Measurements from ENCODE around the gene MAP2K1. TPM values are rescaled to one million over a fixed set of nuclear protein-coding genes. Genes with fewer than 3 reads are reported as not detected.
A peak's percentile ranks its signal among the peaks of the same experiment; 100 is the strongest.
"Not testable (repeated sequence)": the region's sequence is repeated elsewhere in the genome, so short reads cannot be mapped to it uniquely, and the experiment has no call there.

MAP2K1 gene
- total RNA-seq, 1 experiment from 2014 or later: 57.1 TPM

DNA sequence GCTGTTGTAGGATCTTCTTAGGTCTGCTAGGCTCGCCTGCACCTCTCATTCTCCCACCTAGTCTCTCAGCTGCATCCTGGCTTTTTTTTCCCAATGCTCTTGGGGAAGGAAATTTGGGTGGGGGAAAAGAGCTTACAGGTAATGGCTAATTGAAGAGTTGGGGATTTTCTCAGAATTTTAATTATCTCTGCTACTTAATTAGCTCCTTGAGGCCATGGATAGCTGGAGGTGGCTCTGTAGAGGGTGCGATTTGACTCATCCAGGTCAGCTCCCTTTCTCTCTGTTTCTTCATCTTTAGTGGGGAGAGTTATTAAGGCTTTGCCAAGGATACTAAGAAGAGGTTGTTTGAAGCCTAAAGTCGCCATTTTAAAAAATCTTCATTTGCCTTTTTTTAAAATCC lies 88.3 kb downstream of the MAP2K1 start:
- no peak for DNase-seq (ENCODE audit: low spot score)

DNA sequence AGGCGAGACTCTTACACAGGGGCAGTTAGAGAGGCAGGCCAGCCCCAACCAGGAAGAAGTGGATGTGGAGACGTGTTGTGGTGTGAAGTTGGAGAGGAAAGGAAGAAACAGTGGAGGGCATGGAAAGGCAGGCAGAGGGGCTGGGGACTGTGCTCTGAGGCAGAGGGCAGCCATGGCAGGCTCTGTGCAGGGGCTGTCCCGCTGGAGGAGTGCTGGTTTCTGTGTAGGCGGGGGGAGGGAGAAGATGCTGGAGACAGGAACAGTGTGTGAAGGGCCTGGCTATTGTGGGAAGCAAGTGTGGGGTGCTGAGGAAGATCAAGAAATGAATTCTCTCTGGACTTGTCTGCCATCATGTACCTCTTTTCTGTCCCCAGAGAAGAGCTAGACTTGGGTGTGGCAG lies 89.8 kb downstream of the MAP2K1 start:
- DNase-seq (ENCODE audit: low spot score): no peak

DNA sequence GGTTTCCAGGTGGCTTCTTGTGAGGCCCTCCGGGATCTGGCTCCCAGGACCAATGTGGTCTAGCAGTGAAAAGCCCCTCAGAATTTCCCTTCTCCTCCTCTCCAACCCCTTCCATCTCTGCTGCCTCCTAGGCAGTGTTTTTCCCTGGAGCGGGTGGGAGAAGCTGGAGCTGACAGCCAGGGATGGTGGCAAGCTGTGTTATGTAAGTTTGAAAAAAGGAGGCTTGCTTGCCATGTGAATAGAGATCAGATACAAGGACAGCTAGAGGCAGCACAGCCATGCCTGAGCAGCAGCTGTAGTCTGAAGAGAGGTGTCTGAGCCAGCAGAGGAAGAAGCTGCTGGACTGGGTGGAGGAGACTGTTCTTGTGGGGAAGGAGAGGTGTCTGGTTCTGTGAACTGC lies 90.3 kb downstream of the MAP2K1 start:
- no peak for DNase-seq (ENCODE audit: low spot score)

DNA sequence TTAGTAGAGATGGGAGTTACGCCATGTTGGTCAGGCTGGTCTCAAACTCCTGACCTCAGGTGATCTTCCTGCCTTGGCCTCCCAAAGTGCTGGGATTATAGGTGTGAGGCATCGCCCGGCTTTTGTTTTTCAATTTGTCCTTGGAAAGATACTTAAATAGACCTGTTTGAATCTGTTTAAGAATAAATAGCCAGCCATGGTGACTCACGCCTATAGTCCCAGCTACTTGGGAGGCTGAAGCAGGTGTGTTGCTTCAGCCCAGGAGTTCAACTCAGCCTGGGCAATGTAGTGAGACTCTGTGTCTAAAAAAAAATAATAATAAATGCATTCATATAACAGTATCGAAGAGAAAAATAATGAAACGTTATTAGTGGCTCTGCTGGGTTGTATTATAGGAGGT lies 93.6 kb downstream of the MAP2K1 start:
- no peak for DNase-seq (ENCODE audit: low spot score)

DNA sequence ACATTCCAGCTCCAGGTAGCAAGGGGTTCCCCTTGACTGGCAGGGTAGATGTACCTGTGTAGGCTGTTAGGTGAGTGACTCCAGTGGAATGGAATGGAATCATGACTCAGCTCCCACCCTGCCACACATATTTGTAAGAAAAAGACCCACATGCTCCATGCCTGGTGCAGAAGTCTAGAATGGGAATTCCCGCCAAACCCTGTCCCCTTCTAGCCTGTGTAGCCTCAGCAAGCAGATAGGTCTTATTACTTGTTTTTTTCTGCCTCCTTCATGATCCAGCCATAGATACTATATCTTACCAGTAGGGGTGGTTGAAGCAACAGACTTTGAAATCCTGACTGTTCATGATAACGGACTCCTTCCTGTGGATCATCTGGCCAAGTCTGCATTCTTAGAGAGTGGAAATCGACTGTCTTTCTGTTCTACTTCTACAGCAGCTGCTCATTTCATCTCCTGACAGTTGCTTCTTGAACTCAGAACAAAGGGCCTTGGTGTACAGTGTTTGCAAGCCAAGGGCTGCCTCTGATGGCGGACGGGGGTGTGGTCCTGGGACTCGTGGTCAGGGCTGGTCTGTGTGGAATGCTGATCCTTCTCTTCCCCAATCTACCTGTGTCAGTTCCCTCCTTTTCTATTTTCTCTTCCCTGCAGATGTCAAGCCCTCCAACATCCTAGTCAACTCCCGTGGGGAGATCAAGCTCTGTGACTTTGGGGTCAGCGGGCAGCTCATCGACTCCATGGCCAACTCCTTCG lies 94.6 kb downstream of the MAP2K1 start:
- no peak for DNase-seq (ENCODE audit: low spot score)

DNA sequence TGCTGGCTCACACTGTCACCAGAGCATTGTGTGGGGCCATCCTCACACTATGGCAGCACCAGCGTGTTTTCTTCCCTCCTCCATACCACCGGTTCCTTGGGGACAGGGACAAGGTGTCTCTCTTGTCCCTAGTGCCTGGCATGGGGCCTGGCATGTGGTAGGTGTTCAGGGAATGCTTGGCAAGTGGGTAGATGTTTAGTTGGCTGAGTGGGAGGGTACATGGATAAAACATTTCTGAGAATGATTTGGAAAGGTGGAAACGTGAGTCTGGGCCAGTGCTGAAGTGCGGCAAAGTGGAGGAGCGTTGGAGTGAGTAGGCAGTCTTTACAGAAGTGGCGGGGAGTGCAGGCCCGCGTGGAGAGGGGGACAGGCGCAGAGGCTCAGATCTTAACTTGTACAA lies 95.8 kb downstream of the MAP2K1 start:
- DNase-seq (ENCODE audit: low spot score): no peak

DNA sequence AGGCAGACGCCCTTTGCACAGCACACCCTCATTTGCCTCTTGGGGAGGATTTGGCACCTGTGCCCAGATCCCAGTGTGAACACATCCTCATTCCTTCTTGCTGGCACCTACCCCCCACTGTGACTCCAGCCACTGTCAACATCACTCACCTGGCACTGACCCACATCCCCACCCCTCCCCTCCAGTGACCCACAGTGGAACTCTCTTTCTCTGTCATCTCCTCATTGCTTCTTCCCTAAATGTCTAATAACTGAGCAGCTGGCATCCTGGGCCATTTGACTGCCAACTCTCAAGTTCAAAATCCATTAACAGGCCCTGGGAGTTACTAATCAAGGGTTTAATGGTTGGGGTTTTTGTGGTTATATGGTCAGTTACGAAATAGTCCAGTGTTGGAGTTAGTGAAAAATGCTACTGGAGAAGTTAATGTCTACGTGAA lies 96.4 kb downstream of the MAP2K1 start:
- no peak for DNase-seq (ENCODE audit: low spot score)

DNA sequence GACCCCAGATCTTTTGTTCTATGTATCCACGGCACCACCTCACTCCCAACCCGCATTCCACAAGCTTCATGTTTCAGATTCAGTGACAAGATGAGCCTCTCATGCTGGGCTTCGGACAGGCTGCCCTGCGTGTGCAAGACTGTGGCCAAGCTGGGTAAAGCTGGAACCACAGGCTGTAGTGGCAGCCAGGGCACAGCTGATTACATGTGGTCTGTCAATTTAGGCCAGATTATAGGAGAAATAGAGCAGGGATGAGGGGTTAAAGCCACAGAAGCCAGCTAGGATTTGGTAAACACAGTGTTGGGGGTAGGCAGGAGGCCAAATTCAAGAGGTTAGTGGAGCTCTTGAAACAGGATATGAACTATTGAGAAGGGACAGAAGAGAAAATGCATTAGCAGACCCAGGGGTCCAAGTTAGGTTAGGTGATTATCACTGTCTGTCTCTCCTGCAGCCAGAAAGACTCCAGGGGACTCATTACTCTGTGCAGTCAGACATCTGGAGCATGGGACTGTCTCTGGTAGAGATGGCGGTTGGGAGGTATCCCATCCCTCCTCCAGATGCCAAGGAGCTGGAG lies 97.9 kb downstream of the MAP2K1 start:
- DNase-seq (ENCODE audit: low spot score): no peak

DNA sequence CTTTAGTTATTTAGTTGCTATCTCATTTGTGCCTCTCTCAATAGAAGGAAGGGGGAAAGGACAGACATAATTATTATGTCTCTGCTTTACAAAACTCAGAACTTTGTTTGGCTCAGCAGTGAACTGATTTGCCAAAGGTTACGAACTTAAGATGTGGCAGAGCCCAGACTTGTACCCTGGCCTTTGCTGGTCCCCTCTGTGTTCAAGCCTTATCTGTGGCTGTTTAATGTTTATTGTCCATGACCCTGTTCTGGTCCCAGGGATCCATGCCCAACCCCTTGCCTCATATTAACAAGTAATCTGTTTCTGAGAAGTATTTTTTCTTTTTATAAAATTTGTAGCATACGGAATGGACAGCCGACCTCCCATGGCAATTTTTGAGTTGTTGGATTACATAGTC lies 100.2 kb downstream of the MAP2K1 start:
- no peak for DNase-seq (ENCODE audit: low spot score)

DNA sequence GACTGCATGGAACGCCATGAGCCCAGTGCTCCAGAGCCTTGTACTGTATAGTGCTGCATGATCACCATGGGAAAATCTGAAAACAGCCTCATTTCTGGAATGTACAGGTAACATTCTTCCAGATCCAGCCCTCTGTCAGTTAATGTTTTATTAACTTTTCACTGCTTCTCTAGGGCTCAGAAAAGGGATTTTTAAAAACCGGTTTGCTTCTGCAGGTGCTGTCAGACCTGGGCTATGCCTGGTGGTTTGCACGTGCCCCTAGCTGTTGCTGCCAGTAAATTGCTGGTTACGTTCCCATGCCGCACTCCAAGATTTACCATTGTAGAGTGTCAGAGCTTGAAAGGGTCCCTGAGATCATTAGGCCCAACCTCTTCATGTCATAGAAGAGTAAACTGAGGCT lies 101.8 kb downstream of the MAP2K1 start:
- no peak for DNase-seq (ENCODE audit: low spot score)

DNA sequence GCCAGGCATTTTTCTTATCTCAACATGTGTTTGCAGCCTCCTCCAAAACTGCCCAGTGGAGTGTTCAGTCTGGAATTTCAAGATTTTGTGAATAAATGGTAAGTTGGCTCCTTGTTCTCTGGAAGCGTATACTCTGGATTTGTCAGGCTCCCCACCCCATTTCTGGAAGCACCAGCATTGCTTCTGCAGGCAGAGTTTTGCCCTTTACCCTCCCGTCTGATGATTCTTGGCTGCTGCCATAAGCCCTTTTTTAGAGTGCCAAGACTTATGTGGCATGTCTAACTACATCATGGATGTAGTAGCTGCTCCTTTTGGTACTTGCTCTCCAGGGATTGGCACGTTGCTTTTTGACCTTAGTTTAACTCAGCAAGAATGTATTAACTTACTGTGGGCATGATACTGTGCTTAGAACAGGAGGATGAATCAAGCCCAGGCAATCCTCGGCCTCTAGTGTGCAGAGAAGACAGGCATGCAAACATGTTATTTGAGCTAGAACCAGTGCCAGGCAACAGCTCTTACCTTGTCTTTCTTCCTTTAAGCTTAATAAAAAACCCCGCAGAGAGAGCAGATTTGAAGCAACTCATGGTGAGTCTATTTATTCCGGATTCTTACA lies 102.6 kb downstream of the MAP2K1 start:
- no peak for DNase-seq (ENCODE audit: low spot score)

DNA sequence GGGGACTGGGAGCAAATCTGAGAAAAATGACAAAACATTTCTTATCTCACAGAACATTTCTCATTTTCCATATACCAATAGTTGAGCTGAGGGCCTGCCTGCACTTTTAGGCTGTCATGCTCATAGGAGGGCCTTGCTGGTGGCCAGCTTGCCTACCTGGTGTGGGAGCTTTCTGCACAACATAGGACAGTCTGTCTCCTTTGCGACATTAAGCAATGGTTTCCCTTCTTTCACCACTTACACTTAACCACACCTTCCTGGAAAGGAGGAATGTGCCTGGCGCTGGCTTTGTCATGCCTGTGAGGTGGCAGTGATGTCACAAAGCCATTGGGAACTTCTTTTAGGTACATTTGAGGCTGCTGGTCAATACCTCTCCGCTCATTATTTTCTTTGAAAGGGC lies 105.1 kb downstream of the MAP2K1 start:
- no peak for DNase-seq (ENCODE audit: low spot score)

DNA sequence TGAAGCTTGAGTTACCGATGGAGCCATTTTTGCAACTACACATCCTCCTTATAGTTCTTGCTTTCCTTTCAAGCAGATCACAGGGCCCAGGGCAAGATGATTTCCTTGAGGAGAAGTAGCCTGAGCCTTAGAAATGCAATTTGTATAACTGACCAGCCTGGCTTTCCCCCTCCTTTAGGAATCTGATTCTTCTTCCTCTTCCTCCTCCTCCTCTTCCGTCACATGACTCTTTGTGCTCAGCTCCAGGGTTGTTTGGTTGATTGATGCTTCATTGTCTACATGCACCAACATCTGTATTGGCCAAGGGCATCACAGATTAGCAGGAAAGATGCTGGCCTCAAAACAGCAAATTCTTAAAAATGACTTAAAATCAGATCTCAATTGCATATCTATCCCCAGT lies 107.5 kb downstream of the MAP2K1 start:
- no peak for DNase-seq (ENCODE audit: low spot score)

DNA sequence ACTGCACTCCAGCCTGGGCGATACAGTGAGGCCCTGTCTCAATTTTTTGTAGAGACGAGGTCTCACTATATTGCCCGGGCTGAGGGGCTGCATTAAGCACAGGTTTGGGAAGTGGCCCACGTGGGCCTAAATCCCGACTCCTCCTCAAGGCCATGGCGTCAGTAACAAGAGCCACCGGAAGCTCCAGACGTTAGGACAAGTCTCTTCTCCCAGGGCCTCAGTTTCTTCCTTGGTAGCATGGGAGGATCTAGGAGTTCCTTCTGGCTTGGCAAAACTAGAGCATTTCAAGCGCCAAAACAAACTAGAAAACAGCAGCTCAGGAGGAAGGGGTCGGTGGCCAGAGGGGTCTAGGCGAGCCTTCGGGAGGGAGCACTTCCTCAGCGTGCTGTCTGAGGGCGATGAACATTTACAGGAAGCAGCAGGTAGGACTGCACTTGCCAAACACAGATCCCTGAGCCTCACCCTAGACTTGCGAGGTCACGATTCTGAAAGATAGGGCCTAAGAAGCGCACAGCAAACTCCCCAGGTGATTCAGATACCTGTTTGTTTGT lies 110.3 kb downstream of the MAP2K1 start:
- DNase-seq (ENCODE audit: low spot score): no peak

DNA sequence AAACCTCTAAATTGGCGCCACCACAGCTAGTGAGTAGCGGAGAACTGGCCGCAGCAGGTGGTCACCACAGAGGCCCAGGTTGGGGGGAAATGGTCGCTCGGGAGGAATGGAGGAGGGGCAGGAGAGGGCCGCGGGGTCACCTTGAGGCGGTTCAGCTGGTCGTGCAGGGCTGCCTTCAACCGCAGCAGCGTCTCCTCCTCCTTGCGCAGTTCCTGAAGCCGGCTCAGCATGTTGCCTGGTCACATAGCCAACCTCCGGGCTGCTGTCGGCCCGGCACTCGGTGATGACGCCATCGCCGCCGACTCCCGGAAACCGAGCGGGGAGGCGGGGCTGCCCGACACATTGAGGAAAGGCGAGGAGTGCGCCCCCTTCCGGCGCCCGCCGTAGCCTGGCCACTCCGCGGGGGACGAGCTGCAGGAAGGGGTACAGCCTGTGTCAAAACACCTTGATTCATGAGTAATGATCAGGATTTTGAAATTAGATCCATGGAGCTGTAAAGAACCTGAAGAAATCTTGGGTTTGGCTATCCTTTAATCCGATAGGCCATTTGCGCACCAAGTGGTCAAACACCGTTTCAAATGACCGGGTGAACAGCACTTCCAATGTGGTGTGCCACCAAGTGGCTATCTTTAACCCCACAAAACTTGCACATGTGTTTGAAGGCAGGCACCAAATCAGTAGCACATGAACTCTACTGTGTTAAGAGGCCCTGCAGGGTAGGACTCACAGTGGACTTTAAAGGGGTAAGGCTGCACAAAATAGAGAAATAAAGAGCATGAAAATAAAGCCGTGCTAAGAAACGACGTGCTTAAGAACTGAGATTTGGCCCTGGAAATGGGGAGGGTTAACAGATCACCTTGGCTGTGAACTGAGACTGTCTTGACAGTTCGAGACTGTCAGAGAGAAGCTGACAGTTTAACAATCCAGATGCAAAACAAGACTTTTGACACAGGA lies 111.1 kb downstream of the MAP2K1 start, which contains the start of gene SNAPC5:
Gene SNAPC5, minus strand, starts transcription at position 261 of the 954 bp plus-strand sequence. Its CDS starts 31 bp downstream, at position 230.
- DNase-seq (ENCODE audit: low spot score): peak; percentile 99

DNA sequence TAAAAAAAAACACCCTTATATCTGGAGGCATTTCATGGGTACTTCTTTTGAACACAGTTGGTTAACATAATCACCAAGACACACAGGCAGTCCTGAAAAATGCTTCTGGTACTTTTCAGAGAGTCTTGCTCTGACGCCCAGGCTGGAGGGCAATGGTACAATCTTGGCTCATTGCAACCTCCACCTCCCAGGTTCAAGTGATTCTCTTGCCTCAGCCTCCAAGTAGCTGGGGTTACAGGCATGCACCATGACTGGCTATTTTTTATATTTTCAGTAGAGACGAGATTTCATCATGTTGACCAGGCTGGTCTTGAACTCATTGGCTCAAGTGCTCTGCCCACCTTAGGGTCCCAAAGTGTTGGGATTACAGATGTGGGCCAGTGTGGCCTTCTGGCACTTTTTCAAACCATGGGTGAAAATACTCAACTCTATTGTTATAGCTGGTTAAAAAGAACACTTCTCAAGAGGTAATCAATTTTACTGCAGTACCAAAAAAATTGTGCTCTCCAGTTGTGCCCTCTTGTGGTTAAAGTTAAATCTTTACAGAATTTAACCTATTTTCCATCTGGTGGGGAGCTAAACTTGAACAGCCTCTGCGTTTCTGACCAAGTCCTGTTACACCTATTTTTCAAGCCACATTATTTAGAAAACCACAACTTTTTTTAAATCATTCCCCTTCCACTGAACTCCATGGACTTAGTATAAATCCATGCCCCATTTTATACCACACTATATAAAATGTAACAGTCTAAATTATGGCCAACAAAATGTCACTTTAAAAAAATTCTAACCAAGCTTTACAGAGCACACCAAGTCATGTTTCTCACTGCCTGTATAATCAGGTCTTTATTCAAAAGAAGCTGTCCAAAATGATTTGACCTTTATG lies 112.0 kb downstream of the MAP2K1 start:
- DNase-seq (ENCODE audit: low spot score): peak; percentile 41

DNA sequence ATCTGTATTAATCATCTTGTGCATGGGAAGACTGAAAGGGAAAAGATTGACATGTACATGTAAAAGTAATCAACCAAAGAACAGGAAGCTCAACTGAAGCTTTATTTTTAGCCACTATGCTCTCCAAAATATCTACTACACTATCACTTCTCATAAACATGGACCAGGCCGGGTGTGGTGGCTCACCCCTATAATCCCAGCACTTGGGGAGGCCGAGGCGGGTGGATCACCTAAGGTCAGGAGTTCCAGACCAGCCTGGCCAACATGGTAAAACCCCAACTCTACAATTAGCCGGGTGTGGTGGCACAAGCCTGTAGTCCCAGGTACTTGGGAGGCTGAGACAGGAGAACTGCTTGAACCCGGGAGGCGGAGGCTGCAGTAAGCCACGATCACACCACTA lies 113.6 kb downstream of the MAP2K1 start:
- not testable (repeated sequence) for DNase-seq (ENCODE audit: low spot score)

DNA sequence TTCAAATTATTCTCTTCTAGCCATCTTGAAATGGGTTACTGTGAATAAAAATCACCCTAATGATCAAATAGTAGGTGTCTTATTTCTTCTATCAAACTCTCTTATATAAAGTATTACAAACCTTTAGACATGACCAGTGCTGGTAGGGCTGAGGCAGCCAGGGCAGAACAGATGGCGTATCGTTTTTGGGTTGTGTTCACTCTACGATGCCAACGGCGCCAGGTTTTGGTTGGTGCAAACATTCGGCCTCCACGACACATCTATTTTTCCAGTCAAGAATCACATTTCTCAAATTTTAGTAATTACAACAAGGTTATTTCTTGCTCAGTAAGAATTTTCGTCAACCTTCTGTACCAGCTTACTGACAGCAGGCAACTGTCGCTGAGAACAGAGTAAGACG lies 115.8 kb downstream of the MAP2K1 start:
- no peak for DNase-seq (ENCODE audit: low spot score)

DNA sequence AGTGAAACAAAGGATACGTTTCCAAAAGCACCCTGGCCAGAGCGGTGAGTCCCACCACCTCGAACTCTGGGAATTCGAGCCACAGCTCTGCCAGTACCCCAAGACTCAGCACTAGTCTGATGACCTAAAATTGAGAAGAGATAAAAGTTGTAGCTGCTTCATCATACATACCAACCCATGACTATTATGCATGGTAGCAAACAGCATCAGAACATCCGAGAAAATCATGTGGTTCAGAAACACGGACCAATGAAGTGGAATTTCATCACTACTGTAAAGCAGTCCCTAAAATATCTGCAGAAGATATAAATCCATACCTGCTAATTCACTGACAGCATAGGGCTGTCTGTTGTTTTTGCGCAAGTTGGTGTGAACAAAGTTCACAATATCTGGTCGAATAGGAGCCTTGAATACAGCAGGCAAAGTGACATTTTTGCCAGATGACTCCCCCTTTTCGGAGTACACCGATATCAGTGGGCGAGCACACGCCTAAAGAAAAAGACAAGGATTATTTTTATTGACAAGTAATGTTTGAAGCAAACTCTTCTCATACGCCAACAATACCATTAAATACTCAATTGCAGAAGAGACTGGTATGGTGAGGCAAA lies 116.4 kb downstream of the MAP2K1 start:
- DNase-seq (ENCODE audit: low spot score): peak; percentile 42

Measured in HT-29 (cell line).